GM12878 (cell line): Measurements from ENCODE around the gene AP1B1. TPM values are rescaled to one million over a fixed set of nuclear protein-coding genes. Genes with fewer than 3 reads are reported as not detected.

Experiments used
- ATAC-seq: fragments of 200-7000 bp; cut with Tn5 transposase; 3 replicates; pipeline ENCODE4 v1.9.1; 2020; ENCODE audit warnings: mild to moderate bottlenecking, moderate library complexity
- BruUV-seq: library from RNA; stranded (reverse); fragments of 400-500 nt; replicated peaks from 2 replicates; lab custom pipeline; 2021; lab: Mats Ljungman, UMichigan
- CTCF ChIA-PET: fragments of 300-600 bp; sonication (Branson Sonifier 250); formaldehyde crosslinking; extraction: SDS; loops from one replicate; lab custom pipeline; 2021; ENCODE audit warnings: inconsistent platforms; lab: Yijun Ruan, JAX
- POLR2A ChIA-PET: fragments of 350-600 bp; formaldehyde crosslinking; extraction: SDS; loops from one replicate; lab custom pipeline; 2021; ENCODE audit warnings: inconsistent platforms; lab: Charles Lee
- RAD21 ChIA-PET: fragments of 300-600 bp; sonication (Branson Sonifier 250); formaldehyde crosslinking; loops from one replicate; lab custom pipeline; 2023; ENCODE audit warnings: antibody characterized with exemption; ENCODE audit not compliant: unreplicated experiment; lab: Charles Lee
- SMC1A ChIA-PET: fragments of 300-600 bp; sonication (Branson Sonifier 250); formaldehyde crosslinking; loops from one replicate; lab custom pipeline; 2023; ENCODE audit not compliant: unreplicated experiment, uncharacterized antibody; lab: Charles Lee
- DNase-seq: peaks from one replicate; pipeline ENCODE4 v3.0.0-alpha.2; 2011; ENCODE audit warnings: low read depth, low spot score
- FAIRE-seq: peaks from 3 replicates; lab custom pipeline; 2011; peaks lifted over from hg19 to GRCh38; lab: Jason Lieb, UNC
- H2AFZ ChIP-seq: 2 replicates; pipeline ENCODE4 v1.6.0; 2011; ENCODE audit warnings: low read depth, low read length, control low read depth; ENCODE audit not compliant: control insufficient read depth
- H3K27ac ChIP-seq: 2 replicates; pipeline ENCODE4 v1.5.1; 2011; ENCODE audit warnings: control low read depth; ENCODE audit not compliant: control insufficient read depth, insufficient read depth
- H3K27me3 ChIP-seq, 2 experiments: replicated peaks in 1 of 2; 2 replicates each; pipeline versions ENCODE4 v1.6.0 to v1.6.1; 2011; ENCODE audit warnings: low read length in 1 of 2; ENCODE audit not compliant: control insufficient read depth in 2 of 2, insufficient read depth in 2 of 2
- H3K36me3 ChIP-seq, 2 experiments: 2 replicates each; pipeline ENCODE4 v1.5.1; 2011; ENCODE audit warnings: low read length in 1 of 2; ENCODE audit not compliant: control insufficient read depth in 2 of 2, insufficient read depth in 2 of 2
- H3K4me1 ChIP-seq: 2 replicates; pipeline ENCODE4 v1.6.1; 2011; ENCODE audit warnings: mild to moderate bottlenecking, low read length, moderate library complexity, mixed read lengths; ENCODE audit not compliant: control insufficient read depth, insufficient read depth
- H3K4me2 ChIP-seq: 2 replicates; pipeline ENCODE4 v1.6.0; 2011; ENCODE audit warnings: control low read depth; ENCODE audit not compliant: control insufficient read depth, insufficient read depth
- H3K4me3 ChIP-seq: fragments of 200-600 bp; sonication (generic); 2 replicates; pipeline ENCODE4 v1.5.1; 2016
- H3K79me2 ChIP-seq: 2 replicates; pipeline ENCODE4 v1.6.0; 2011; ENCODE audit warnings: low read length; ENCODE audit not compliant: control insufficient read depth, insufficient read depth
- H3K9ac ChIP-seq: 2 replicates; pipeline ENCODE4 v1.8.0; 2011; ENCODE audit warnings: low read length, control low read depth, mixed read lengths; ENCODE audit not compliant: control insufficient read depth, insufficient read depth
- H3K9me3 ChIP-seq: replicated peaks from 3 replicates; pipeline ENCODE4 v1.5.1; 2011; ENCODE audit warnings: mild to moderate bottlenecking, low read length; ENCODE audit not compliant: control insufficient read depth, insufficient read depth
- H4K20me1 ChIP-seq: 2 replicates; pipeline ENCODE4 v1.6.0; 2011; ENCODE audit not compliant: control insufficient read depth, insufficient read depth
- CBX5 ChIP-seq: sonication (generic); IDR thresholded peaks from 2 replicates; pipeline ENCODE4 v1.6.1; 2016; ENCODE audit warnings: low read depth, moderate library complexity, mild to moderate bottlenecking, inconsistent platforms
- FOXK2 ChIP-seq: fragments of 450-650 bp; IDR thresholded peaks from 2 replicates; pipeline ENCODE4 v1.6.1; 2017; ENCODE audit warnings: mild to moderate bottlenecking, moderate library complexity
- JUND ChIP-seq: IDR thresholded peaks from 2 replicates; pipeline ENCODE4 v1.6.1; 2012; ENCODE audit warnings: low read depth, mild to moderate bottlenecking, low read length, improper control_type of control experiment, moderate library complexity
- MEF2A ChIP-seq: IDR thresholded peaks from 2 replicates; pipeline ENCODE4 v1.6.1; 2011; ENCODE audit warnings: low read depth, mild to moderate bottlenecking, low read length, moderate library complexity; ENCODE audit not compliant: insufficient read depth
- NBN ChIP-seq: fragments of 450-650 bp; IDR thresholded peaks from 2 replicates; pipeline ENCODE4 v1.6.1; 2016
- NFYA ChIP-seq: IDR thresholded peaks from 2 replicates; pipeline ENCODE4 v1.6.1; 2011; ENCODE audit warnings: low read depth, mild to moderate bottlenecking, low read length, improper control_type of control experiment, borderline replicate concordance
- RB1 ChIP-seq: fragments of 450-650 bp; formaldehyde crosslinking; IDR thresholded peaks from 2 replicates; pipeline ENCODE4 v1.6.1; 2017; ENCODE audit warnings: mild to moderate bottlenecking, borderline replicate concordance
- RBBP5 ChIP-seq: fragments of 200-600 bp; sonication (generic); conservative IDR thresholded peaks from 2 replicates; pipeline ENCODE4 v1.6.1; 2016
- STAT1 ChIP-seq: fragments of 450-650 bp; conservative IDR thresholded peaks from 2 replicates; pipeline ENCODE4 v1.6.1; 2014; ENCODE audit warnings: antibody characterized with exemption, mild to moderate bottlenecking
- SUZ12 ChIP-seq: fragments of 200-600 bp; sonication (generic); IDR thresholded peaks from one replicate; pipeline ENCODE4 v1.6.1; 2018; ENCODE audit warnings: antibody characterized with exemption, mild to moderate bottlenecking; ENCODE audit not compliant: unreplicated experiment
- TARDBP ChIP-seq: IDR thresholded peaks from 2 replicates; pipeline ENCODE4 v1.6.1; 2016; ENCODE audit warnings: borderline replicate concordance
- TBL1XR1 ChIP-seq: IDR thresholded peaks from 2 replicates; pipeline ENCODE4 v1.6.1; 2012; ENCODE audit warnings: low read depth, low read length, improper control_type of control experiment
- WGBS: methylation state at CpG from one replicate; pipeline ENCODE4 v1.1.6; 2016; ENCODE audit warnings: low lambda C conversion rate; ENCODE audit not compliant: insufficient replicate concordance, insufficient coverage; ENCODE audit errors: missing lambda C conversion rate; 5-methylcytosine and 5-hydroxymethylcytosine counted together
- in situ Hi-C: fragments of 300-500 bp; cut with MboI; formaldehyde crosslinking; loops from 9 replicates; pipeline ENCODE4 v1.14.3; 2018; ENCODE audit warnings: mixed read lengths
- intact Hi-C: fragments of 100-400 bp; cut with micrococcal nuclease; formaldehyde crosslinking; loops from one replicate; pipeline ENCODE4 v1.14.2; 2022; ENCODE audit not compliant: unreplicated experiment
- polyA plus RNA-seq, 11 experiments: library from polyadenylated mRNA; depleted of rRNA in 4 of 11; unstranded in 6 of 11; stranded (reverse) in 5 of 11; fragments of >200 nt; fragmentation: Nextera tagmentation in 4 of 11; fragmentation: Illumina TruSeq in 1 of 11; extraction: Ambion mirVana in 4 of 11; extraction: Trizol in 1 of 11; gene quantifications; 1 replicate in 1 of 11; 2 replicates in 10 of 11; pipeline versions ENCODE4 v1.2.1 to v1.2.3, GENCODE V29; 2011 to 2016; ENCODE audit warnings: inconsistent platforms in 2 of 11, missing spikeins in 2 of 11, low read depth in 1 of 11
- total RNA-seq, 4 experiments: library from RNA; depleted of rRNA in 3 of 4; stranded (reverse); fragments of >200 nt in 3 of 4; fragmentation: Illumina TruSeq in 1 of 4; extraction: Trizol in 1 of 4; gene quantifications; 2 replicates each; pipeline versions ENCODE4 v1.2.1 to v1.2.3, GENCODE V29; 2013 to 2021
- TF ChIP-seq, protein P1 (sequence below): fragments of 450-650 bp; IDR thresholded peaks from 2 replicates; pipeline ENCODE4 v1.6.1; 2017; ENCODE audit warnings: mild to moderate bottlenecking, low read depth, inconsistent platforms; ENCODE audit not compliant: poor library complexity, severe bottlenecking
- TF ChIP-seq, protein P2 (sequence below): fragments of 450-650 bp; IDR thresholded peaks from 2 replicates; pipeline ENCODE4 v1.6.1; 2016; ENCODE audit warnings: mild to moderate bottlenecking, moderate library complexity, borderline replicate concordance

The AP1B1 gene
- total and polyA plus RNA-seq, 10 of the 15 experiments (the other 5 are each of a cell fraction or from before 2014, with no cell fraction given) = 2.1 to 98.6 (median 57.8) TPM

- BruUV-seq = no TSS peak
- H3K9ac ChIP-seq = no peak overlapping the region
- in situ Hi-C loops = no loop called here
- ChIA-PET POLR2A (no interaction called here), SMC1A (no interaction called here), RAD21 (no interaction called here), CTCF (no interaction called here)
- no peaks in the 10 kb centered on the region for H3K27me3 ChIP-seq
- FAIRE-seq (no peak), DNase-seq (no peak), ATAC-seq (no peak)
- H3K4me2 ChIP-seq = no peak overlapping the region
- 96% methylated on average over 14 of the region's 14 CpGs for WGBS
- intact Hi-C loops = no loop called here
- no peaks in the 10 kb centered on the region for H3K9me3 ChIP-seq
- no peaks in the 10 kb centered on the region for H3K4me1 ChIP-seq
- H3K36me3 ChIP-seq = peaks cover 19 to 54% of the 10 kb centered on the region in 2 experiments
- no peaks in the 10 kb centered on the region for H4K20me1 ChIP-seq
- no peak overlapping the region for H3K4me3 ChIP-seq
- no peaks in the 10 kb centered on the region for H3K79me2 ChIP-seq
- TF ChIP-seq RB1 = no peak
- no peak for TF ChIP-seq MEF2A
- TF ChIP-seq, protein P1, sequence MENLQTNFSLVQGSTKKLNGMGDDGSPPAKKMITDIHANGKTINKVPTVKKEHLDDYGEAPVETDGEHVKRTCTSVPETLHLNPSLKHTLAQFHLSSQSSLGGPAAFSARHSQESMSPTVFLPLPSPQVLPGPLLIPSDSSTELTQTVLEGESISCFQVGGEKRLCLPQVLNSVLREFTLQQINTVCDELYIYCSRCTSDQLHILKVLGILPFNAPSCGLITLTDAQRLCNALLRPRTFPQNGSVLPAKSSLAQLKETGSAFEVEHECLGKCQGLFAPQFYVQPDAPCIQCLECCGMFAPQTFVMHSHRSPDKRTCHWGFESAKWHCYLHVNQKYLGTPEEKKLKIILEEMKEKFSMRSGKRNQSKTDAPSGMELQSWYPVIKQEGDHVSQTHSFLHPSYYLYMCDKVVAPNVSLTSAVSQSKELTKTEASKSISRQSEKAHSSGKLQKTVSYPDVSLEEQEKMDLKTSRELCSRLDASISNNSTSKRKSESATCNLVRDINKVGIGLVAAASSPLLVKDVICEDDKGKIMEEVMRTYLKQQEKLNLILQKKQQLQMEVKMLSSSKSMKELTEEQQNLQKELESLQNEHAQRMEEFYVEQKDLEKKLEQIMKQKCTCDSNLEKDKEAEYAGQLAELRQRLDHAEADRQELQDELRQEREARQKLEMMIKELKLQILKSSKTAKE = no peak
- no peak for TF ChIP-seq RBBP5
- TF ChIP-seq, protein P2, sequence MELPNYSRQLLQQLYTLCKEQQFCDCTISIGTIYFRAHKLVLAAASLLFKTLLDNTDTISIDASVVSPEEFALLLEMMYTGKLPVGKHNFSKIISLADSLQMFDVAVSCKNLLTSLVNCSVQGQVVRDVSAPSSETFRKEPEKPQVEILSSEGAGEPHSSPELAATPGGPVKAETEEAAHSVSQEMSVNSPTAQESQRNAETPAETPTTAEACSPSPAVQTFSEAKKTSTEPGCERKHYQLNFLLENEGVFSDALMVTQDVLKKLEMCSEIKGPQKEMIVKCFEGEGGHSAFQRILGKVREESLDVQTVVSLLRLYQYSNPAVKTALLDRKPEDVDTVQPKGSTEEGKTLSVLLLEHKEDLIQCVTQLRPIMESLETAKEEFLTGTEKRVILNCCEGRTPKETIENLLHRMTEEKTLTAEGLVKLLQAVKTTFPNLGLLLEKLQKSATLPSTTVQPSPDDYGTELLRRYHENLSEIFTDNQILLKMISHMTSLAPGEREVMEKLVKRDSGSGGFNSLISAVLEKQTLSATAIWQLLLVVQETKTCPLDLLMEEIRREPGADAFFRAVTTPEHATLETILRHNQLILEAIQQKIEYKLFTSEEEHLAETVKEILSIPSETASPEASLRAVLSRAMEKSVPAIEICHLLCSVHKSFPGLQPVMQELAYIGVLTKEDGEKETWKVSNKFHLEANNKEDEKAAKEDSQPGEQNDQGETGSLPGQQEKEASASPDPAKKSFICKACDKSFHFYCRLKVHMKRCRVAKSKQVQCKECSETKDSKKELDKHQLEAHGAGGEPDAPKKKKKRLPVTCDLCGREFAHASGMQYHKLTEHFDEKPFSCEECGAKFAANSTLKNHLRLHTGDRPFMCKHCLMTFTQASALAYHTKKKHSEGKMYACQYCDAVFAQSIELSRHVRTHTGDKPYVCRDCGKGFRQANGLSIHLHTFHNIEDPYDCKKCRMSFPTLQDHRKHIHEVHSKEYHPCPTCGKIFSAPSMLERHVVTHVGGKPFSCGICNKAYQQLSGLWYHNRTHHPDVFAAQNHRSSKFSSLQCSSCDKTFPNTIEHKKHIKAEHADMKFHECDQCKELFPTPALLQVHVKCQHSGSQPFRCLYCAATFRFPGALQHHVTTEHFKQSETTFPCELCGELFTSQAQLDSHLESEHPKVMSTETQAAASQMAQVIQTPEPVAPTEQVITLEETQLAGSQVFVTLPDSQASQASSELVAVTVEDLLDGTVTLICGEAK = no peak
- no peak for TF ChIP-seq NBN
- TF ChIP-seq STAT1 = no peak
- TF ChIP-seq SUZ12 = no peak
- TF ChIP-seq CBX5 = no peak
- TF ChIP-seq TARDBP = no peak
- no peak for TF ChIP-seq JUND
- TF ChIP-seq NFYA = no peak
- no peak for TF ChIP-seq TBL1XR1
- no peak for TF ChIP-seq FOXK2
- no peak overlapping the region for H3K27ac ChIP-seq
- H2AFZ ChIP-seq = no peak overlapping the region
Observed at GRCh38 chr22:29336751-29337490, 51.4 kb downstream of the AP1B1 start.
